ENCODE data around the gene METTL14.

The METTL14 gene

DNA sequence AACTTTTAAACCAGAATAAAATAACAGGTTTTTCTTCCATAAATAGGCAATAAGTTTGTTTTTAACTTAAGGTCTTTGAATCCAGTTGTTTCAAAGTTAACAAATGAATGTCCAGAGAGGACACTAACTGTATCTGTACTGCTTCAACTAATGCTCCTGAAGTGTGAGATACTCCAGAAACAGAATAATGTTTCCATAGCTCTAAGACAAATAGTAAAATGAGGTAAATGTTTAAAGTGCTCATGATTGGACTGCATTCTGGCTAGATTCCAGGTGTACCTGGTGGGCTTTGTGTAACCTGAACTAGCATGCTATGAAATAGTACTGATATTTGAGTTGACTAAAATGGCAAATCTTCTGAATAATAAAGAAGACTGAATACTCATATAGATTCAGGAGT, 51.7 kb downstream of the METTL14 start:
- DNase-seq = no peak

GRCh38 chr4:118738090-118738489, 52.9 kb downstream of the METTL14 start:
- DNase-seq = no peak

GRCh38 chr4:118739022-118739713, 54.0 kb downstream of the METTL14 start:
- DNase-seq = no peak

DNA sequence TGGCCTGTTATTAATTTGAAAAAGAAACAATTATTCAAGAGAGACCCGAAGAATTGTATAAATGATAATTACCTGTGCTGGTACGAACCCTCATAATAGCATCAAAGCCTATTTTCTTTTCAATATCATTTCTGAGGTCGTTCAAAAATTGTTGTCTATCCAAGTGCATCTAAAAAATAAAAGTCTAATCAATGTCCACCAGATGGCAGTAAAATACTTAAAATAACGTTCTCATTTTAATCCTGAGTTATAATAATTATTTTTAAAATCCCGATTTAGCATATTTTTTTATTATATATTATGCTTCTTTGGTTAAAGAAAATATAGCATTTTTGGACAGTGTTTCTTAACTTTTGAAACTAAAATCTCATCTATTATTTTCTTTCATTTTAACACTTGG, 55.7 kb downstream of the METTL14 start:
- DNase-seq = peak in 1 of 2 experiments; percentile 6

GRCh38 chr4:118741301-118741855, 56.2 kb downstream of the METTL14 start:
- DNase-seq = no peak

DNA sequence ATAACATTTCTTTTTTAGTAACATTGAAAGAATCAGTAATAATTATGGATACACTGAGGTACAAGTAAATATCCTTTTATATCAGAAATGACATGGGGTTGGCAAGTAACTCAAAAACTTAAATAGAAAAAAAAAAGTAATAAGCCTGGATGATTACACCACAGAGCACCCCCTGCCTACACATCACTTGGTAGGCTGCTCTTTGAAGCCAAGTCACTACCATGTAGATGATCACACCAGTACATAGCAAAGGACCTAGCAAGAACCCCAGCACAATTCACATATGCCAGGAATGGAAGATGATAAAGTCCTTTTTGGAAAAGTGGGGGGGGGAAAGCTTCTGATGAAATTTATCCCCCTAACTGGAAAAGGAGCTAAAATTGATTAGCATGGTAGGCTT, 56.9 kb downstream of the METTL14 start:
- DNase-seq = no peak

DNA sequence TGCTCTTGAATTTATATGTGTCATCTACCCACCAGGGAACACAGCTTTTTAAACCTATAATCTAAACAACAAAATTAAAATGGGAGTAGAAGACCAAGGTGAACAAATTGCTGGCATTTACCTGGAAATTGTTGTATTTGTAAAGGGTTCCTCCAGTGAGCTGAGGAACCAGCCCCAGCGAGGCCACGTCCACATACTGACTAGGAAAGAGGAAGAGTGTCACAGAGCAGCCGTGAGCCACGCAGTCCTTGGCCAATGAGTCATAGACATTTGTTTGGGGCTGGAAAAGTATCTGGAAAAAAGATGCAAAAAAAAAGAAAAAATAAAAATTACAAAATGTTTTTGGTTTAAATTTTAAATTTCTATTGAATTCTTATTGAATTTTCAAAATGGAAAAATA, 58.7 kb downstream of the METTL14 start:
- no peak for DNase-seq

- DNase-seq = no peak
Measured at GRCh38 chr4:118745357-118745756, 60.2 kb downstream of the METTL14 start.

DNA sequence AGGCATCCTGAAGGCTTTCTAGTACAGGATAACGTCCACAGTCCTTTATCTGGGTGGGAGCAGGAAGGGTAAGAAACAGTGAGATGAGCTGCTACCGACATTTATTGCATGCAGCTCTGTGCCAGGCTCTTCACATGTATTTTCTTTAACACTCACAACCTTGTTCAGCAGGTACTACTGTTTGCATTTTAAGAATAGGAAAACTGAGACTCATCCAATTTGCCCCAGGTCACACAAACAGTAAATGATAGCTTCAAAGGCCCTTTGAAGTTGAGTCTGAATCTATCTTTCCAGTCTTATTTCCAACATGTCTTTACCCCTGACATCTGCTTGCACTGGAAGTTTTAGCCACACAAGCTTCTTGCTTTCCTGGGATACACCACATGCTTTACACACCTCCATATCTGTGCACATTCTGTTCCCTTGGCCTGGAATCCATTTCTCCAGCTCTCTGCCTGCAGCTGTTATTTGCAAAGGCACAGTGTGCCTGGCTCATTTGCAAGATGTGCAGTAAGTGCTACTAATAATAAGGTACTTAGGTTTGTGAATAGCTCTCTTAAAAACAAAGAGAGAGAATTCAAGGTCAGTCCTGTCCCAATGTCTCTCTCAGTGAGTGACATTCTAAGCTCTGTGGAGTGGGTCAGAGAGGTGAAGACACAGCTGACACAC, 61.2 kb downstream of the METTL14 start:
- peak in 1 of 2 experiments; percentile 19 for DNase-seq

GRCh38 chr4:118749347-118749988, 64.3 kb downstream of the METTL14 start:
- no peak for DNase-seq

- no peak for DNase-seq
Measured at GRCh38 chr4:118751629-118752323, 66.6 kb downstream of the METTL14 start.

DNA sequence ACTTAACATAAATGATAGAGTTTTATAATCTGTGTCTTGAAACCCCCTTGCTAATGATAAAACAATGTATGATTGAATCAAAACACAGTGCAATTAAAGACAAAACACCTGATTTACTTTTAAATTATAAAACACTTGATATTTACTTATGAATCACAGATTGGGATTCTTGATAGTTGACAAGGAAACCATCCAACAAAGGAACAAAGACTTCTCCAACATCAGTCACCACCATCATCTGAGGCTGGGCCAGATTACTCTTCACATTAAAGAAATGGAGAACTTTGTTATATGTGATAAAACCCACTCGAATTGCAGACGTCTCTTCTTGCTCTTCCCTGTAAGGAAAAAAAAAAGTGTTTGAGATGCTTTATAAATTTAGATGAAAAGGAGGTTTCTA, 67.4 kb downstream of the METTL14 start:
- DNase-seq = no peak

DNA sequence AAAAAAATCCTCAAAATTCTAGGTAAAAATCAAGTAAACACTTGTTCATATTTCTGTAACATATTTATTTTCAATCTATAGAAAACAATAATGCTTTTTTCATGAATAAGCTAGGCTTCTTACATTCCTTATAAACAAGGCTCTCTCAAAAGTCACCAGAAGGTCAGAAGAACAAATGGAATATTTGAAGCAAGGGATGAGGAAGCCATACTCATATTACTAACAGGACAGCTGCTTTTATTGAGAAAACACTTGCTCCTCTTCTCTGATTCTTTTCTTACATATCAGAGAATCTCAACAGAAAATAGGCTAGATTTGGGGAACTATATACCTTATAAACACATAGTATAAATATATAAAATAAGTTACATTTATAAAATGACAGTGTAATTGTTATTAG, 67.9 kb downstream of the METTL14 start:
- DNase-seq = no peak

DNA sequence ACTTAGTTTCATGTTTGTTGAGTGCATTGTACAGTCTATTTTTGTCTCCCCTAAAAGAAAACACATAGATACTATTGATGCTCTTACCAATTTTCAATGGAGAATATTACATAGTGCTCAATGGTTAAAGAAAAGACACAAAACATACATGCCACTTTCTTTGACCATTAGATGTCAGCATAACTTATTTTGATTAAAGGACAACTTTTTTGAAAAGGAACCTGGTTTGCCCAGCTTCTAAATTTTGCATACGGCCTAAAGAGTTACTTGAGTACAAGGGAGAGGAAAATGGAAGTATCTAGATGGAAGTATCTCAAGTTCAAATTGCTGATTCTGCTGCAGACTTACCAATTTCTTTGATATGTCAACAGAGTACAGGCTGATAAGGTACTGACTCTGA, 68.5 kb downstream of the METTL14 start:
- no peak for DNase-seq

DNA sequence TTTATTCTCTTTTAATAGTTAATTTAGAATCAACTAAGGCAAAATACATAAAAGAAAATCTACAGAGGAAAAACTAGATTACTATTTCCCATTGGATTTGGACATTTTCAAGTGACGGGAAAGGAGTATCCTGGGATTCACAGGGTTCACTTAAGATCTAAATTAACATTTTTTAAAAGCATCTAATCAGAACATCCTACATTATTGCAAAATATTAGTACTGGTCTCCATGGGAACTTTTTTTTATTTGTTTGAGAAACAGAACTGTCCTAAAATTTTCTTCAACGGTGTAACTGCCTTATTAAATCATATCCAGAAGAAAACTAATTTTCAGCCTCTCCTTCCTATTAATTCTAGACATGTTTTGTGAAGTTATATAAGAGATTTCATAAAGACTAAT, 69.7 kb downstream of the METTL14 start:
- DNase-seq = no peak

GRCh38 chr4:118755438-118756226, 70.4 kb downstream of the METTL14 start:
- no peak for DNase-seq

GRCh38 chr4:118756429-118756828, 71.2 kb downstream of the METTL14 start:
- DNase-seq = no peak

- DNase-seq = no peak
Measured at GRCh38 chr4:118756958-118757357, 71.8 kb downstream of the METTL14 start.

- no peak for DNase-seq
Measured at GRCh38 chr4:118757761-118758251, 72.6 kb downstream of the METTL14 start.

DNA sequence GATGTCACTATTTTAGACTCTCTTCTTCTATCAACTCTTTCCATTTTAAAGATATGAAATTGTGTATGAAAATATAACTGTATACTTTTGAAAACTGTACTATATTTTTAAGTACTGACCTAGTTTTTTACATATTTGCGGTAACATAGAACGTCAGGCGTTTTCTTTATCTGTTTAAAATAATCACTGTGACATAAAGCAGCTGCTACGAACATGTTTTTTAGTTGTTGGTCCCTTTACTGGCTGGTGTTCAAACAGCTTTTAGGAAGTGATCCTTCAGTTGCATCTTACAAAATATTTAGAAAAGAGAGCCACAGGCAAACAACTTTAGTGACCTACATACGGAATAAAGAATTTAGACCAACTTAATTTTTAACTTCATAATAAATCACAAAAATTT, 73.1 kb downstream of the METTL14 start:
- no peak for DNase-seq

- DNase-seq = no peak
Measured at GRCh38 chr4:118759481-118759880, 74.3 kb downstream of the METTL14 start.

DNA sequence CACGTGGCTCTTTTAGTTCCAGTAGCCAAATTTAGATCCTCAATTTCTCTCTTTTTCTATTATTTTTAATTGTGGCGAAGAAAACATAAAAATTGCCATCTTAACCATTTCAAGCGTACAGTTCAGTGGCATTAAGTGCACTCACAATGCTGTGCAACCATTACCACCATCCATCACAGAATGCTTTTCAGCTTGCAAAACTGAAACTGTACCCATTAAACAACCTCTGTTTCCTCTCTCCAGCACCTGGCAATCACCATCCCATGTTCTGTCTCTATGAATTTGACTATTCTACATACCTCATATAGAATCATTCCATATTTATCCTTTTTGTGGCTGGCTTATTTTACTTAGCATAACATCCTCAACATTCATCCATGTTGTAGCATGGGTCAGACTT, 74.9 kb downstream of the METTL14 start:
- no peak for DNase-seq
